Renal pelvis (tissue), 4 donors: ENCODE measurements around the gene RCCD1. TPM values are rescaled to one million over a fixed set of nuclear protein-coding genes. Genes with fewer than 3 reads are reported as not detected.
A peak's percentile ranks its signal among the peaks of the same experiment; 100 is the strongest.

ENCODE experiments used
- DNase-seq: peaks from one replicate; pipeline ENCODE4 v3.0.0-alpha.2; 2013
- polyA plus RNA-seq, 3 donors: library from polyadenylated mRNA; unstranded; fragments of 120-200 nt; gene quantifications; one replicate each; pipeline ENCODE4 v1.2.1, GENCODE V29; 2013; ENCODE audit not compliant: insufficient read length in 3 of 3

The RCCD1 gene
- polyA plus RNA-seq, 3 donors = 16.6 to 19.7 (median 19.4) TPM

DNA sequence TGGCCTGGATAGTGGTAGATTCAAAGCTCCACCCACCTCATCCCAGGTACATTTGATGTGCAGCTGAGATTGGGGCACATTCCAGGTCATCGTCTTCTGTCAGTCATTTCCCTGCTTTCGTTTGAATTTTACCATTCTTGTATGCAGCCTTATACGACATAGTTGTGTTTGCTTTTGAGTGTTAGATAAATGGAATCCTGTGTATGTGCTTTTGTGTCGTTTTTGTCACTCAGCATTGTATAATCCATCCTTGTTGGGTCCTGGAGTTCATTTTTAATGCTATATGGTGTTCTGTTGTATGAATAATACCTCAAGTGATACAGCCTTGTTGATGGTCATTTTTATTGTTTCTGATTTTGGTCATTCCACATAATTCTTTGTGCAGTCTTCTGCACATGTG is 7.3 kb downstream of the RCCD1 start:
- DNase-seq = no peak

GRCh38 chr15:90966262-90966661 is 11.6 kb downstream of the RCCD1 start:
- DNase-seq = no peak

- no peak for DNase-seq
Observed at GRCh38 chr15:90967206-90967605, 12.5 kb downstream of the RCCD1 start.

DNA sequence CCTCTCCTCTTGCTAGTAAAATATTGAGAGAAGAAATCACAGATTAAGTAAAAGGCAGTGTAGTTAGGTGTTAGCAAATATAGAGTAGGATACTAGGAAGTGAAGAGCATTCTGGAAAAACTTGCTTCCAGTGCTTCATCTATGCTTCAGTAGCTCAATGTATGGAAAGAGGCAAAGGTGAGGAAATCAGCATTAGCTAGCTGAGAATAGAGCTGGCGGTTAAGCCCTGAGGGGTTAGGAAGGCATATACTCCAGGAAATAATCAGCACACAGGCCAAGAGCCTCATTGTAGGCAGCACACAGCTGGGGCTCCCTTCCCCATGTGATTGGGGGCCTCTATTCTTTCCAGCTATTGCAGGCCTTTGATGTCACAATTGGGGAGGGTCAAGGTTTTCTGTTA is 13.8 kb downstream of the RCCD1 start:
- DNase-seq = no peak

GRCh38 chr15:90970274-90970673 is 15.6 kb downstream of the RCCD1 start:
- no peak for DNase-seq

DNA sequence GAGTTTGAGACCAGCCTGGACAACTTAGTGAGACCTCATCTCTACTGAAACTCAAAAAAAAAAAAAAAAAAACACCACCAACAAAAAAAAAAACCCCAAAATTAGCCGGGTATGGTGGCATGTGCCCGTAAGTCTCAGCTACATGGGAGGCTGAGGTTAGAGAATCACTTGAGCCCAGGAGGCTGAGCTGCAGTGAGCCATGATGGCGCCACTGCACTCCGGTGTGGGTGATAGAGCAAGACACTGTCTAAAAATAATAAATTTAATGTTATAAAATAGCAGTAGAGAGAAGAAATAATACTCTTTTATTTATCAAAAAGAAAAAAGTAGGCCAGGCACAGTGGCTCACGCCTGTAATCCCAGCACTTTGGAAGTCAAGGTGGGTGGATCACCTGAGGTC is 17.4 kb downstream of the RCCD1 start:
- DNase-seq = no peak

DNA sequence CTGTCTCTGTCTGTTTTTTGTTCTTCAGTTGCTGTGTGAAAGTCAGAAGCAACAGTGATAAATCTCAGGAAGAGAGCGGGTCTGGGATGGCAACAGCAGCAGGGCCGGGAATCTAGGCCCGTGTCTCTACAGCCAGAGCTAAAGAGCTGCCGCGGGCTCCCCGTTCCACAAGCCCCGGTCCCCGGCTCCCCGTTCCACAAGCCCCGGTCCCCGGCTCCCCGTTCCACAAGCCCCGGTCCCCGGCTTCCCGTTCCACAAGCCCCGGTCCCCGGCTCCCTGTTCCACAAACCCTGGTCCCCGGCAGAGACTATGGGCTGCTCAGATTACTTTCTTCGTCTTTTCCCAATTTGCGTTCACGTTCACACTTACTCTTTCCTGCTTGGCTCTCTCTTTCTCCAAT is 19.5 kb downstream of the RCCD1 start:
- DNase-seq = no peak

DNA sequence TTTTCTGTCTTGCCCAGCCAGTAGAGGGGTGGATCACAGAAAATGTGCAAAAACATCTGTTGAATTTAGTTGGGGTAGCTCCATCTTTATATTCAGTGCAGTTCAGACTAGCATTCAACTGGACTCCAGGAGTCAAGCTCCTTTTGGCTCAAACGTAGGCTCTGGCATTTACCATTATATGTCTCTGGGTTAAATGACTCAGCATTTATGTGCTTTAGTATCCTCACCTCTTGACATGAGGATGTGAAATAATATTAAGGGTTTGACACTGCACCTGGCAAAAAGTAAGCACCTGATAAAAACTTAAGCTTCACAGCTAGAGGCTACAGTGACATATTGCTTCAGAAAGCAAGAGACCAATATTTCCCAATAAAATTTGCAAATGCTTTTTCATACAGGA is 24.9 kb downstream of the RCCD1 start:
- no peak for DNase-seq

- DNase-seq = no peak
Observed at GRCh38 chr15:90981681-90982080, 27.0 kb downstream of the RCCD1 start.

GRCh38 chr15:90982135-90982534 is 27.5 kb downstream of the RCCD1 start:
- no peak for DNase-seq

DNA sequence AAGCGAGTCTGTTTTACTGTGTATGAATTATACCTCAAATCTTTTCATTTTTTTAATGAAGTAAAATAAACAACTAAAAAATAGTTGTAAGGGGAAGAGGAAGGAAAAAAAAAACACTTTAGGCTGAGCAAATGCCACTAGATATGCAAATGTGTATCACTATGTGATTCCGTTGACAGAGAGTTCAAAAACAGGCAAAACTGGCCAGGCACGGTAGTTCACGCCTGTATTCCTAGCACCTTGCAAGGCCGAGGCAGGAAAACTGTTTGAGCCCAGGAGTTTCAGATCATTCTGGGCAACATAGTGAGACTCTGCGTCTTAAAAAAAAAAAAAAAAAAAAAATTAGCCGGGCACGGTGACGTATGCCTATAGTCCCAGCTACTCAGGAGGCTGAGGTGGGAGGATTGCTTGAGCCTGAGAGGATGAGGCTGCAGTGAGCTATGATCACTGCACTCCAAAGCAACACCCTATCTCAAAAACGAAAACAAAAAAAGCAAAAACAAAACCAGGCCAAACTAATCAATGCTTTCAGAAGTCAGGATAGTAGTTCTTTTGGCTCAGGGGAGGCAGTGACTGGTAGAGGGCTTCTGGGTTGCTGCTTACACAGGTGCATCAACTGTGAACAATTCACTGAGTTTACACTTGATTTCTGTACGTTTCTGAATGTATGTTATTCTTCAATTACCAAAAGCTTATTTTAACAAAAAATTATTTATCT is 32.3 kb downstream of the RCCD1 start:
- DNase-seq = no peak

DNA sequence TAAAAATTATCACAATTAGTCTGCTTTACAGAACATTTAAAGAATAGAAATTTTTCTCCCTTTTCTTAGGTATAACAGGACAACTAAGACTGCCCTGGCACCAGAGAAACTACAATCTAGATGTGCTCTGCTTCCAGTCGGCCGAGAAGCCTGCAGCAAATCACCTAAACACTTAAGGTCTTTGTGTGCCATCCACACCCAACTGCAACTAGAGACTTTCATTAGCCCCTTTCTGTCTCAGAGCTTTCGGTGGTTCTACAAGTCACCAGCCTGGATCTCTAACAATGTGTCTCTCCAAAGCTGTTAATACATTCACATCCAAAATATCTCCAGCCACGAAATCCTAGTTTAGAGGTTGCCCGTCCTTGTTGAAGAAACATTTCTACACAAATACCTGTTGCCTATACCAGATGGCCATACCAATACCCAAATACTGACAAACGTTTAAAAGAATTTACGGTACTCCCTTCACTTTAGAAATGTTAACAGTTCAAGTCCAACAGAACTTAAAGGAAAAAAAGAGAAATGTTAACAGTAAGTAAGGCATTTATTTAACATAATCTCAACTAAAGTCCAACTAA is 33.0 kb downstream of the RCCD1 start:
- DNase-seq = no peak

DNA sequence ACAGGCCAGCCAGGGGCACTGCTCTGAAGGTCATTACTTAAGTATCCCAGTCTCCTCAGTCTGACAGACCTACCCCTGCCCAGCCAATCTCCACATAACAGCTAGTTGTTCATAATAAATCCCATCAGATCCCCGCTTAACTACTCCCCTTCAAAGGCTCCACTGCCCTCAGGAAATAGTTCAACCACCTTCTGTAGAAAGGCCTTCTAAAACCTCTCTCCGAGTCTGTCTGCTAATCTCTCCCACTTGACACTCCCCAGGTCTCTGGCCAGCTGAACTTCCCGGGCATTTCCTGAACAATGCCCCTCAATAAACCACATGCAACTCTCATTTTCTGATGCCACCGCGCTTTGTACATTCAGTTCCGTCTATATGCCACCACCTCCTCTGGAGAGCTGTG is 33.6 kb downstream of the RCCD1 start:
- DNase-seq = no peak

DNA sequence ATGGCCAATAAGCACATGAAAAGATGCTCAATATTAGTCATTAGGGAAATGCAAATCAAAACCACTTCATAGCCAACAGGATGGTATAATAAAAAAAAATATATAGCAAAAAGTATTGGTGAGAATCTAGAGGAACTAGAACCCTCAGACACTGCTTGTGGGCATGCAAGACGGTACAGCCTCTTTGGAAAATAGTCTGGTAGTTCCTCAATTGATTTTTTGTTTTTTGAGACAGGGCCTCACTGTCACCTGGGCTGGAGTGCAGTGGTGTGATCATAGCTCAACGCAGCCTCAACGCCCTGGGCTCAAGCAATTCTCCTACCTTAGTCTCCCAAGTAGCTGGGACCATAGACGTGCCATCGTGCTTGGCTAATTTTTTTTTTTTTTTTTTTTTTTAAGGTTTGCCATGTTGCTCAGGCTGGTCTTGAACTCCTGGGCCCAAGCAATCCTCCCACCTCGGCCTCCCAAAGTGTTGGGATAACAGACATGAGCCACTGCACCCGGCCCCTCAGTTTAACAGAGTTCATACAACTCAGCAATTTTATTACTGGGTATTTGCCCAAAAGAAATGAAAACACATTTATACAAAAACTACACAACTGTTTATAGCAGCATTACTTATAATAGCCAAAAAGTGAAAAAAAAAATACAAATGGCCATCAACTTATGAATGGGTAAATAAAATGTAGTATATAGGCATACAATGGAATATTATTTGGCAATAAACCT is 34.5 kb downstream of the RCCD1 start:
- no peak for DNase-seq

GRCh38 chr15:90990446-90990845 is 35.8 kb downstream of the RCCD1 start:
- DNase-seq = no peak

GRCh38 chr15:90991587-90992285 is 37.1 kb downstream of the RCCD1 start:
- DNase-seq = no peak

- DNase-seq = no peak
Observed at GRCh38 chr15:90994059-90994416, 39.4 kb downstream of the RCCD1 start.

DNA sequence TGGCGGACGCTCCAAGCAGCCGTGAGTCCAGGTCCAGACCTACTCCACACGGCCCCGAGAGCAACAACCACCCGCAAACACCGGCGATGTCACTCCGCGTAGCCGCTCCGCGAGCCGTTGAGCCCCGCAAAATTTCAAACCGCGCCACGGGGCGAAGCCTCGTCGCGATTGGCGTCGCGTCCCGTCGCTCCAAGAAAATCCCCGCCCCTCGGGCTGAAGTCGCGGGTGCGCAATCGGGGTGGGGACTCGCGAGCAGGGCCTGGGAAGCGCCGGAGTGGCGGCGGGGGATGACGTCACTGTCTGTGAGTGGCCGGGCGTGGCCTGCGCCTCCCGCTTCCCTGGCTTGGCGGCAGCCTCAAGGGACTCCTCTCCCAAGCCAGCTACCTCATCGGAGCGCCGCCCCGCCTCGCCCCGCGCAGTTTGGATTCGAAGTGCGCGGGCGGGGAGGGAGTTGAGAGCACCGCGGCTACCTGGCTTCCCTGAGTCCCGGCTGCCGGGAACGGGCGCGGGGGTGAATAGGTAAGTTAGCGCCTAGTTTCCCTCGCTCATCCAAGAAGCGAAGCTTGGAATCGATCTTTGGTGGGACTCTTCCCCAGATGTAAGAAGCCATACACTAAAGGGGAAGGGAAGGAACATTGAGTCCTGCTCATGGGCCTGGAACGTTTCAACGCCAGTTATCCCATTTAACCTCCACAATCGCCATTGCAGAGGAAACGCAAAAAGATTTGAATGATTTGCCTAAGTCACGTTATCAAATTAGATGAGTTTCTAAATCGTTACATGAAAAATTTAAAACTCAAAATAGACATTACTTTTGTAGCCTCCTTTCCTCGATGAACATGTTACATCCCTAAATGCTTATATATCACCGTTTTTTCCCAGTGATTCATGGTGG is 40.0 kb downstream of the RCCD1 start, which contains the start of gene PRC1:
Gene PRC1 (minus strand): TSS at position 119 of the 895 bp plus-strand sequence. CDS start 118 bp downstream, at position 1.
- peak; percentile 98 for DNase-seq

GRCh38 chr15:90998737-90999136 is 44.1 kb downstream of the RCCD1 start:
- no peak for DNase-seq

DNA sequence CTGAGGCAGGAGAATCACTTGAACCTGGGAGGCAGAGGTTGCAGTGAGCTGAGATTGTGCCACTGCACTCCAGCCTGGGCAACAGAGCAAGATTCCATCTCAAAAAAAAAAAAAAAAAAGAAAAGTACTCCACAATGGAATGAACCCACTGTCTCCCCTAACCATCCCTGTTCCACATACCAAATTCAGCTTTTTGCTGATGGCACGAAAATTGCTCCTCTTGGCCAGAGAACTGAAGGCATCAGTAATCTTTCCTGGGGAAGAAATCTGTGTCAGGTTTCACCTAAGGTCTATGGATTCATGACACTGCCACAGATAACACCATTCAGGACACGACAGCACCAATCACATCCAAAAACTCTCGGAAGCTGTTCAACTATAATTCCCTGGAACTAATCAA is 46.5 kb downstream of the RCCD1 start:
- no peak for DNase-seq

DNA sequence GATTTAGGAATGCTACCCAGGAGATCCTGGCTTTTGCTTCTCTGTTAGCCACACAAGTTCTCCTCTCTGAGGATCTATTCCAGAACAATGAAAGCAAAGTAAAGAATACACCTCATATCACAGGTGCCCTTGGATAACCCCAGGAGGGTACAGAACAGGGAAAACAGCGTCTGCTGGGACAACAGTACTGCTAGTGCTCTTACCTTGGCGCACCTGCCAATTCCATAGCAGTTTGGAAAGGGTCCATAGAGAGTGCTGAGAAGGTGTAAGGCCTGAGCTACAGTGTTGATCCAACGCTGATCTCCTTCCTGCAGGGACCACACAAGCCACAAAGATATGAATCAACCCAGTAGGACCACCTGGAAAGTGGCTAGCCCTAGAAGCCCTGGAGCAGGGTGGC is 52.6 kb downstream of the RCCD1 start:
- DNase-seq = no peak
